Transverse colon (tissue), 4 donors: ENCODE results near the gene MMGT1. TPM values are rescaled to one million over a fixed set of nuclear protein-coding genes. Genes with fewer than 3 reads are reported as not detected.
A peak's percentile ranks its signal among the peaks of the same experiment; 100 is the strongest.

Source experiments
- DNase-seq: peaks from one replicate; pipeline ENCODE4 v3.0.0-alpha.2; 2019
- H3K27ac ChIP-seq, 4 donors: fragments of 200-600 bp; sonication (generic); 2 replicates each; pipeline ENCODE4 v1.5.1; 2016 to 2018; ENCODE audit warnings: inconsistent platforms in 4 of 4
- H3K27me3 ChIP-seq: fragments of 200-600 bp; sonication (generic); 2 replicates; pipeline ENCODE4 v1.5.1; 2017; ENCODE audit warnings: inconsistent platforms
- H3K36me3 ChIP-seq, 4 donors: fragments of 200-600 bp; sonication (generic); 2 replicates each; pipeline ENCODE4 v1.5.1; 2017 to 2019; ENCODE audit warnings: inconsistent platforms in 4 of 4
- H3K4me1 ChIP-seq, 4 donors: fragments of 200-600 bp; sonication (generic); 2 replicates each; pipeline ENCODE4 v1.5.1; 2017 to 2020; ENCODE audit warnings: inconsistent platforms in 4 of 4
- H3K4me3 ChIP-seq, 4 donors: fragments of 200-600 bp; sonication (generic); 1 replicate in 1 of 4; 2 replicates in 3 of 4; pipeline versions ENCODE4 v1.5.1 to v1.6.1; 2017 to 2019; ENCODE audit warnings: inconsistent platforms in 4 of 4
- H3K9me3 ChIP-seq, 2 donors: fragments of 200-600 bp; sonication (generic); 2 replicates each; pipeline ENCODE4 v1.5.1; 2017 to 2019; ENCODE audit warnings: inconsistent platforms in 2 of 2
- CTCF ChIP-seq, 5 experiments: fragments of 200-600 bp in 3 of 5; fragments of 450-650 bp in 2 of 5; sonication (generic) in 3 of 5; IDR thresholded peaks; 1 replicate in 2 of 5; 2 replicates in 3 of 5; pipeline ENCODE4 v1.5.1; 2016 to 2017; ENCODE audit warnings: antibody characterized with exemption in 5 of 5, inconsistent platforms in 3 of 5, mild to moderate bottlenecking in 2 of 5, moderate library complexity in 1 of 5
- EP300 ChIP-seq: sonication (generic); formaldehyde crosslinking; IDR thresholded peaks from one replicate; pipeline ENCODE4 v1.6.1; 2017; ENCODE audit warnings: antibody characterized with exemption, low read depth
- POLR2A ChIP-seq: fragments of 450-650 bp; IDR thresholded peaks from one replicate; pipeline ENCODE4 v1.6.1; 2016; ENCODE audit warnings: antibody characterized with exemption, mild to moderate bottlenecking, moderate library complexity
- POLR2AphosphoS5 ChIP-seq, 3 donors: sonication (generic); formaldehyde crosslinking; IDR thresholded peaks; one replicate each; pipeline ENCODE4 v1.6.1; 2016; ENCODE audit warnings: antibody characterized with exemption in 3 of 3
- WGBS, 2 donors: methylation state at CpG; one replicate each; pipeline ENCODE4 v1.1.5; 2018; ENCODE audit warnings: low coverage in 1 of 2; 5-methylcytosine and 5-hydroxymethylcytosine counted together
- in situ Hi-C, 4 donors: fragments of 200-750 bp; cut with MboI; loops; one replicate each; pipeline versions ENCODE4 v1.15.0 to v1.15.1; 2017; ENCODE audit warnings: low sequenced_read_pairs in 3 of 4, low pct_ligation_motif_present in 1 of 4, low pct_unique_long_range_greater_than_20kb in 1 of 4
- intact Hi-C: fragments of 100-400 bp; cut with DNase I; formaldehyde crosslinking; loops from one replicate; pipeline ENCODE4 v1.15.1; 2023; ENCODE audit warnings: low total_unique reads
- total RNA-seq, 4 donors: library from RNA; depleted of rRNA; stranded (reverse); fragments of >200 nt; gene quantifications; one replicate each; pipeline ENCODE4 v1.1.0, GENCODE V29; 2016

MMGT1 gene
- total RNA-seq, 4 donors from 2014 or later: 2.0 to 27.0 (median 15.7) TPM

- Histone ChIP-seq H3K9me3 (no peaks in the 10 kb centered on the region), H3K36me3 (no peaks in the 10 kb centered on the region), H3K4me1 (peaks cover 0 to 16% (median 4%) of the 10 kb centered on the region in 4 donors), H3K27me3 (no peaks in the 10 kb centered on the region), H3K27ac (peak within 1 kb of the TSS; percentile 81 to 94 (median 86)), H3K4me3 (peak within 1 kb of the TSS; percentile 41 to 62 (median 54))
- 50% methylated on average over 40 of the region's 68 CpGs; no CpG with 5 or more reads in 1 of the 2 donors for WGBS, 2 donors
- peak; percentile 81 for DNase-seq
- in situ Hi-C loops: no loop called here
- intact Hi-C loops: loop anchor here (2.0 kb wide), 1 partner anchor 25 kb away; no protein-coding TSS in a partner anchor
- TF ChIP-seq POLR2AphosphoS5 (IDR thresholded peaks at IDR 0.05): peak in 1 of 3 donors; percentile 32
- no peak for TF ChIP-seq CTCF (IDR thresholded peaks at IDR 0.05)
Observed at GRCh38 chrX:135985157-135985972, 11.6 kb upstream of the MMGT1 start, which contains the start of gene SLC9A6. Gene SLC9A6, plus strand, starts transcription at chrX:135985435. Its CDS starts 224 bp downstream, at chrX:135985659.

- no peaks in the 10 kb centered on the region for H3K27me3 ChIP-seq
- WGBS, 2 donors: 33% methylated on average over 7 of the region's 7 CpGs; no CpG with 5 or more reads in 1 of the 2 donors
- no peak for DNase-seq
- H3K36me3 ChIP-seq: no peaks in the 10 kb centered on the region
- TF ChIP-seq POLR2AphosphoS5 (IDR thresholded peaks at IDR 0.05) (no peak), EP300 (no peak), CTCF (IDR thresholded peaks at IDR 0.05) (no peak), POLR2A (no peak)
- H3K27ac ChIP-seq: peak overlapping the region; percentile 81 to 94 (median 86)
- intact Hi-C loops: loop anchor here (2.0 kb wide), 1 partner anchor 26 kb away; no protein-coding TSS in a partner anchor
- no peaks in the 10 kb centered on the region for H3K9me3 ChIP-seq
- in situ Hi-C loops: no loop called here
- H3K4me1 ChIP-seq: peaks cover 0 to 16% (median 4%) of the 10 kb centered on the region in 4 donors
- H3K4me3 ChIP-seq: peak overlapping the region in 3 of 4 donors; percentile 49 to 62 (median 60)
Observed at GRCh38 chrX:135984791-135985156, 11.0 kb upstream of the MMGT1 start.

- peak overlapping the region in 1 of 4 donors; percentile 60 for H3K4me3 ChIP-seq
- in situ Hi-C loops (no loop called here), intact Hi-C loops (loop anchor here (2.0 kb wide), 1 partner anchor 27 kb away; no protein-coding TSS in a partner anchor)
- no peaks in the 10 kb centered on the region for H3K27me3 ChIP-seq
- H3K9me3 ChIP-seq: no peaks in the 10 kb centered on the region
- 67% methylated on average over 2 of the region's 2 CpGs; no CpG with 5 or more reads in 1 of the 2 donors for WGBS, 2 donors
- H3K4me1 ChIP-seq: peaks cover 0 to 16% (median 4%) of the 10 kb centered on the region in 4 donors
- DNase-seq: no peak
- H3K27ac ChIP-seq: peak overlapping the region in 3 of 4 donors; percentile 81 to 94 (median 87)
- H3K36me3 ChIP-seq: no peaks in the 10 kb centered on the region
- TF ChIP-seq POLR2AphosphoS5 (IDR thresholded peaks at IDR 0.05): no peak
- no peak for TF ChIP-seq POLR2A
- TF ChIP-seq EP300: no peak
- TF ChIP-seq CTCF (IDR thresholded peaks at IDR 0.05): no peak
Observed at GRCh38 chrX:135984256-135984655, 10.5 kb upstream of the MMGT1 start.

GRCh38 chrX:135982860-135983259, 9.1 kb upstream of the MMGT1 start:
- TF ChIP-seq POLR2AphosphoS5 (IDR thresholded peaks at IDR 0.05): no peak
- no peak for TF ChIP-seq POLR2A
- TF ChIP-seq CTCF (IDR thresholded peaks at IDR 0.05): no peak
- no peak for TF ChIP-seq EP300
- intact Hi-C loops (no loop called here), in situ Hi-C loops (no loop called here)
- Histone ChIP-seq H3K27ac (no peak overlapping the region), H3K9me3 (no peaks in the 10 kb centered on the region), H3K27me3 (no peaks in the 10 kb centered on the region), H3K4me1 (peaks cover 0 to 16% (median 4%) of the 10 kb centered on the region in 4 donors), H3K36me3 (no peaks in the 10 kb centered on the region), H3K4me3 (no peak overlapping the region)
- DNase-seq: no peak
- 64% methylated on average over 1 of the region's 1 CpG; no CpG with 5 or more reads in 1 of the 2 donors for WGBS, 2 donors
